NCI-H2029 (cell line): ENCODE data around the gene KRABD2.
"Not testable (repeated sequence)": the region's sequence is repeated elsewhere in the genome, so short reads cannot be mapped to it uniquely, and the experiment has no call there.

Experiments
- DNase-seq: peaks from one replicate; lab custom pipeline; 2025; lab: John Stamatoyannopoulos, UW

KRABD2 gene

DNA sequence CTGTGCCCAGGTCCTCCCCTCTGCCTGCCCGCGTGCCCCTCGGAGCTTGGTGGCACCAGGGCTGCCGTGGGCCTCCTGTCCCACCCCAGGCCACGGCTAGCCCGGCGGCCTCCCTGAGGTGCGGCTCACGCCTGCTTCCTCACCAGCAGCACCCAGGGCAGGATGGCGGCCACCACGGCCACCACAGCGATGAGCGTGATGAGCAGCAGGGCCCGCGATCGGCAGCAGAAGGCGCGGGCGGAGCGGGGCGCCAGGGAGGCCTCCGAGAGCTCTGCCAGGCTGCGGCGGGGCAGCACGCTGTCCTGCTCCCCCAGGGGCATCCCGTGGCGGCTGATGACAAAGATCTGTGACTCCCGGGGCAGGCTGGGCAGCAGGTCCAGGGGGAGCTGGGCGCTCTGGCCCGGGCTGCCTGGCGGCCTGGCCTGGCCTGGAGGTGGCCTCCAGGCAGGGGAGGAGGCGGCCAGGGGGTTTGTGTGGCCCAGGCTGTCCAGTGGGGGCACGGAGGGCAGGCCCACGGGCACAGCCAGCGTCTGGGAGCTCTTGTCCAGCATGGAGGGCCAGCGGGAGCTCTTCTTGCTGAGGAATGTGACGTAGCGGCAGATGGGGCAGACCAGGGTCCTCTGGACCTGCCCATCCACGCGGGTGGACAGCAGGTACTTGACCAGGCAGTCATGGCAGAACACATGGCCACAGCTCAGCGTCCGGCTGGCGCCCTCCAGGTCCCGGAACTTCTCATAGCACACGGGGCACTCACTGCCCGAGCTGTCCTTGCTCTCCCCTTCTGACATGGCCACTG, 16.4 kb upstream of the KRABD2 start:
- DNase-seq: no peak

GRCh38 chr17:8392274-8392673, 15.8 kb upstream of the KRABD2 start:
- DNase-seq: no peak

DNA sequence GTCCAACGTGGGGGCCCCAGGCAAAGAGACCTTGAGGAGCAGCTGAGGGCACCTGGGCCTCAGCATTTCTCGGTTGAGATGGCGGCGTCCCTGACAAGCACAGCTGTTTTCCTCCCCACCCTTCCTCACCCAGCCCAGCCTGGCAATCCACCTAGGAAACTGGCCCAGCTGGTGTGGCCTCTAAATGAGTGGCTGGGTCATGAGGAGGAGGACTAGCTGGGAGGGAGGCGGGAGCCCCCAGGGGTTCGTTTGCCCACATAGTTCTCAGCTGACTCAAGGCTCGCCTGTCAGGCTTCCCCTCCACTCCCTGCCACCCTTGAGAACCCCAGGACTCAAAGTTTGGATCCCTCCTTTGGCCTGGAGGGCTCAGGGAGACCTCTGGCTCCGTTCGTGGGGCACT, 15.2 kb upstream of the KRABD2 start:
- no peak for DNase-seq

DNA sequence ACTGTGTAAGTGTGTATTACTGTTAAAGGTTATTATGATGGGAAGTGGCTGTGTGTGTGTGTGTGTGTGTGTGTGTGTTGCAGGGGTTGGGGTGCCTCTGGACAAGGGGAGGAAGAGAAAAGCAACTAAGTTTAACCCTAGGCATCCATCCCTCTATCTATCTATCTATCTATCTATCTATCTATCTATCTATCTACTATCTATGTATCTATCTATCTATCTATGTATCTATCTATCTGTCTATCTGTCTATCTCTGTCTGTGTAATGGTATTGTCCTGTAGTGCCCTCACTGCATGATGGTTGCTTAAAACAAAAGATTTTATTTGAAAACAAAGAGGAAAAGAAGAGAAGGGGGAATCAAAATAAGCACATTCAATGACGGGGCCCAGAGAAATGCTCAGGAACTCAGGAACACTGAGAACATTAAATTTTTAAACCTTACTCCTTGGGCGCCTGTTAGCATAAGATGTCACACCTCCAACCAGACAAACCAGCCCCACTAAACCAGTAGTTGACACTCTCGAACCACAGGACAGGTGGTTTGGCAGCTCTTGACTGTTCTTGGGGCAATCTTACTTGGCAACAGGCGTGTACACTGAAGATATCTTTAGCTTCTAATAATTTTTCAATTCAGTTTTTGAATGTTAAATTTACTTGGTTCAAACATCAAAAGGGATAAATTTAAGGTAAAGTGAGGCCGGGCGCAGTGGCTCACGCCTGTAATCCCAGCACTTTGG, 11.6 kb upstream of the KRABD2 start:
- DNase-seq: no peak

DNA sequence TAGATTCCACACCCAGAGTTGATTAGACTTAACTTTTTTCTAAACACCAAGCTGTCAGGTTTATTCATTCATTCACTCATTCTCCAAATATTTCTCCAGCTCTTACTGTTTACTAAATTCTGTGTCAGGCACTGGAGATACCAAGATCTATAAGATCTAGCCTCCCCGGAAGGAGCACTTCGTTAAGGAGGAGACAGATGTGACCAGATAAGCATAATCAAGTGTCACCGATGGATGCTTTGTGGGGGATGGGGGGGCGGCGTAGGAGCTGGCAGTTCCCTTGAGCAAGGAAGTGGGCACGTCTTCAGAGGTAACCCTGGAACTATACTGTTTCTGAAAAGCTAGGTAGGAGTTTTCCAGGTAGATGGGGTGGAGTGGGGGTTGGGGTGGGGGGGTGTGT, 10.3 kb upstream of the KRABD2 start:
- no peak for DNase-seq

DNA sequence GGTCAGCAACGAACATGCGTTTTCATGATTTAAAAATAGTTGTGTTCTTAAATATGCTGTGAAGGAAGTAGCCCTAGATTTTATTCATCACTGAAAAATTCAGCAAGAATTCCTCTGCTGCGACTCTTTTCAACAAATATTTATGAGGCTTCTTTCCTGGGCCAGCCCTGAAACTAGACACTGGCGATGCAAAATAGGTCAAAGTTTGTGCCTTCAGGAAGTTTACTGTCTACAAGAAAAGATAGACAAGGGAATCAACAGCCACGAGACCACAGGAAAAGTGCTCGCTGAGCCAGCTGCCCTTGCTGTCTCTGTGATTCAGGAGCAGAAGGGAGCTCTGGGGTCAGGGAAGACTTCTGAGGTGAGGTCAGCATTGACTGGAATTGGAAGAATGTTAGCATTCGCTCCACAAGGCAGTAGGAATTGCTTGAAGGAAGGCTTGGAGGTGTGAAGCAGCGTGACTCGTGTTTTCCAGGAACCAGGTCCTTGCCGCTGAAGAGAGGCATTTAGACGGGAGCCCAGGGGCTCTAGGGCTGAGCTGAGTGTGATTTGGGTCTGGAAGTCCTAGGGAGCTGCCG, 8.4 kb upstream of the KRABD2 start:
- no peak for DNase-seq

- DNase-seq: peak; percentile 94
These were observed 6.8 kb upstream of the KRABD2 start, which contains the start of gene RPL26 for GRCh38 chr17:8383143-8383822. Gene RPL26 (minus strand): TSS chr17:8383193. CDS start chr17:8382310, 883 bp downstream.

- no peak for DNase-seq
These were observed 6.3 kb upstream of the KRABD2 start for GRCh38 chr17:8382880-8383142.

DNA sequence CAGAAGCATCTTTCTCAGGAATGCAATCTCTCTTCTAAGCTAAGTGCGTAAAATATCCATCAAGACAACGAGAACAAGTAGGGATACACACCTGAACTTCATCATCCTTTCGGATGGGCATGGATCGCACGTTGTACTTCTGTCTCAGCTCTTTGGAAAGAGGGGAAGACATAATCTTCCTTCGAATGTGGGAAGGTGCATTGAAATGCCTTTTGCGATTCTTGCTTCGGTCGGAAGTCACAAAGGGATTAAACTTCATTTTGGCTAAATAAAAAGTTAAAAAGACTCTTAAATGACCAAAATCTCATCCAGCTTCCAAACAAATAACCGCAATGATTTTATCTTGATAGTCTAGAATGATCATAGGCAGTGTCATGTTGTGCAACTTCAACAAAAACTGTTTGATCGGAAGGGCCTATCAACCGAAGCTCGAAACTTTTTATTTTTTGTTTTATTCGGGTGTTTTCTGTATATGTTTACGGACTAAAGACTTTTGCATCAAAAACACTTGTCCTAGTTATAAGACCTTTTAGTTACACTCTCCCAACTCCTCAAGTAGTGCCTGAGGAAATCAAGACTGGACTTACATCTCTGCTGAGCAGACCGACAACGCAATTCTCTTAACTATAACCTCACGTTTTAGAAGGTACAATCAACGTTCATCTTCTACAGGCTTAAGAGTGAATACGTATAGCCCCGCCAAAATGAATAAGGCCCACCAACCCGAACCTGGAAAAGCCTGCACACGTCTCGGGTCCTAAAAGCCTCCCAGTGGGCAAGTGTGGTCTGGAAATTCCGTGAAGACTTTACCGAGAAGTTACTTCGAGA, 5.8 kb upstream of the KRABD2 start:
- no peak for DNase-seq

- no peak for DNase-seq
These were observed 3.5 kb upstream of the KRABD2 start for GRCh38 chr17:8380049-8380448.

- DNase-seq: not testable (repeated sequence)
These were observed 1.6 kb upstream of the KRABD2 start for GRCh38 chr17:8378117-8378516.

GRCh38 chr17:8377422-8377821, 918 bp upstream of the KRABD2 start:
- DNase-seq: no peak

GRCh38 chr17:8375738-8376259, 705 bp downstream of the KRABD2 start:
- DNase-seq: no peak

- DNase-seq: not testable (repeated sequence)
These were observed 2.6 kb downstream of the KRABD2 start for GRCh38 chr17:8373856-8374255.

GRCh38 chr17:8372422-8372821, 4.1 kb downstream of the KRABD2 start:
- DNase-seq: no peak

- no peak for DNase-seq
These were observed 4.7 kb downstream of the KRABD2 start for GRCh38 chr17:8371786-8372185.

- no peak for DNase-seq
These were observed 6.6 kb downstream of the KRABD2 start for GRCh38 chr17:8369944-8370343.

- DNase-seq: no peak
These were observed 8.3 kb downstream of the KRABD2 start for GRCh38 chr17:8368193-8368592.

- no peak for DNase-seq
These were observed 10.3 kb downstream of the KRABD2 start for GRCh38 chr17:8366231-8366630.

- no peak for DNase-seq
These were observed 11.4 kb downstream of the KRABD2 start for GRCh38 chr17:8365143-8365542.

- DNase-seq: no peak
These were observed 13.7 kb downstream of the KRABD2 start for GRCh38 chr17:8362651-8363332.
